ENCODE results near the gene JSRP1.
A peak's percentile ranks its signal among the peaks of the same experiment; 100 is the strongest.

The JSRP1 gene

GRCh38 chr19:2216361-2217225, 39.6 kb downstream of the JSRP1 start:
- no peak for DNase-seq (ENCODE audit: low spot score)

DNA sequence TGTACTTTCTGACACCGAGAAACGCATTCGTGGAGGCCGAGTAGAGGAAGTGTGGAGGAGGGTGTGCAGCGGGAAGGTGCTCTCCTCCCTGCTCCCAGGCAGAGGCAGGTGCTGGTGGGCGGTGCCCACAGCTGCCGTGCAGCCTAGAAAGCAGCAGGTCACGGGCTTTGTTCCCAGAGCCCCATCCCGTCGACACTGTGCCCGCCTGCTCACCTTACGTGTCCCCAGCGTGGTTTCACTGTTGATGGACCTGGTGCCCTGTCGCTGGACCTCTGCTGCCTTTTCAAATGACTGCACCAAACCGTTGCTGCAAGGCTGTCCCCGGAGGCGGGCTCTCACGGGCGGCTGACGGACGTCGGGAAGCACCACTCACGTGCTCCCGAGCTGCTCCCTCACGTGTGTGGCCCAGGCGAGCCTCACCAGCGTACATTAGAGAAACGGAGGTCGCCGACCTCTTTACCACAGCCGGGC, 40.9 kb downstream of the JSRP1 start:
- DNase-seq (ENCODE audit: low spot score): no peak

- peak; percentile 78 for DNase-seq (ENCODE audit: low spot score)
These were observed 42.0 kb downstream of the JSRP1 start for GRCh38 chr19:2214251-2214650.

GRCh38 chr19:2213799-2214198, 42.4 kb downstream of the JSRP1 start:
- peak; percentile 84 for DNase-seq (ENCODE audit: low spot score)

DNA sequence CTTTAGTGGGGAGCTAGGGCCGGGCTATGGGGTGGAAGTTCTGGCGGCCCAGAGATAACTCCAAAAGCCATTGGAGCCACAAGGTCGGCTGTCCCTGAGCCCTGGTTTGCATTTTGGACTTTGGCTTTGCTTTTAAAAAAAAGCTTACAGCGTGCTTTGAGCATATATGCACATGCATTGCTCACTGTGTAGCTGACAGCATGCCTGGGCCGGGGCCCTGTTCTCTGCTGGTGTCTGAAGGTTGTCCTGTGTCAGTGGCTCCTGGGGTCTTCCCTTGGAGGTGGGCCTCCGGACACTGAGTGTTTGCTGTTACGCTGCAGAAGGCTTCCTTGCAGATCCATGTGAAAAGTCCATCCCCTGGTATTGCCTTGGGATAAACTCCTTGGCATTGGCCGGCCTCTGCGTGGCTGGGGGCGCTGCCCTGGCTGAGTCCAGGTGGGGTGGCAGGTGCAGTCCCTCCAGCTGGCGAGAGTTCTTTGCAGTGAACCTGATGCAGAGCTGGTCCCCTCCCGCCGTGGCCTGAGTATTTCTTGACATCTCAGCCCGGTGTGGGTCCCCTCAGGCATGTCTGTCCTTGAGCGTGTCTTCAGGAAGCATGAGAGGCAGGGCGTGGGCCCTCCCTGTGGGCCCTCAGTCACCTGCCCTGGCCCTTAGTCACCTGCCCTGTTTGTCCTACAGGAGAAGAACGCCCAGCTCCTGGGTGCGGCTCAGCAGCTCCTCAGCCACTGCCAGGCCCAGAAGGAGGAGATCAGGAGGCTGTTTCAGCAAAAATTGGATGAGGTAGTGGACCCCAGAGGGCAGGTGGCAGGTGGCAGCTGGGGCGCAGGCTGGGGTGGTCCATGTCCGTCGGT, 43.1 kb downstream of the JSRP1 start:
- DNase-seq (ENCODE audit: low spot score): no peak

GRCh38 chr19:2210987-2211740, 45.1 kb downstream of the JSRP1 start:
- no peak for DNase-seq (ENCODE audit: low spot score)

GRCh38 chr19:2210206-2210605, 46.0 kb downstream of the JSRP1 start:
- DNase-seq (ENCODE audit: low spot score): no peak

DNA sequence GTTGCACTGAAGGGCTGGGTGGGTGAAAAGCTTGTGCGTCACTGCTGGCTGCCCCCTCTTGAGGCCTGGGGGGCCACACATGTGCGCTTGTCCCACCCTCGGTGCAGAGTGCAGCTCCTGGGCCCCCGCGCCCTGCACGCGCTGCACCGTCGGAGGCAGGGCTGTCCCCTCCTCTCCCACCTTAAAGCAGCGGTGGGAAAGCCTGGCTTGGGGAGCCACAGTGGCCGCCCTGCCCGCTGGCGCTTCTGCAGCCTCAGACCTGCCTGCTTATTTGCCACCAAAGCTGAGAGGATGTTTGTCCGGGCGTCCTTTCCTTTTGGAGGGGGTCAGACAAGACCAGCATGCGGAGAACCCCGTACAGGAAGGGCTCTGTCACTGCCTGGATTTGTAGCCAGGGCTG, 46.8 kb downstream of the JSRP1 start:
- no peak for DNase-seq (ENCODE audit: low spot score)

- no peak for DNase-seq (ENCODE audit: low spot score)
These were observed 47.2 kb downstream of the JSRP1 start for GRCh38 chr19:2208975-2209374.

GRCh38 chr19:2207991-2208860, 48.0 kb downstream of the JSRP1 start:
- DNase-seq (ENCODE audit: low spot score): peak; percentile 75

- DNase-seq (ENCODE audit: low spot score): no peak
These were observed 49.2 kb downstream of the JSRP1 start for GRCh38 chr19:2207008-2207407.

DNA sequence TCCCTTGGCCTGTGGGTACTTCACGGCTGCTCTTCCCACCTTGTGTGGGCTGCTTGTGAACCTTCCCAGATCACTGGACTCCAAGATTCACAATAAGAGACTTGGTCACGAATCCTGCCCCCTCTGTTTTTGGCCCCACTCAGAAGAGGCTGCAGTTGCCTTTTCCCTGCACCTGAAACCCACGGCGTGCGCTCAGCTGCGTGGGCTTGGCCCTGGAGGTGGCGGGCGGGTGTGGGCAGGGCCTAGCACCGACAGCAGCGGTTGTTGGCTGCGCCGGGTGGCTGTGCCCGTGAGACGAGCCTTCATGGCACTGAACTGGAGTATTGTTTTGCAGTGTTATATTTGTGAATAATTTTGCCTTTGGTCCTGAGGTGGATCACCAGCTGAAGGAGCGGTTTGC, 53.9 kb downstream of the JSRP1 start:
- no peak for DNase-seq (ENCODE audit: low spot score)

All from left forelimb (tissue), 1 donor.